ENCODE measurements around the gene PIK3R2. TPM values are rescaled to one million over a fixed set of nuclear protein-coding genes. Genes with fewer than 3 reads are reported as not detected.

The PIK3R2 gene
- total RNA-seq, 1 experiment from 2014 or later: 42.8 TPM

DNA sequence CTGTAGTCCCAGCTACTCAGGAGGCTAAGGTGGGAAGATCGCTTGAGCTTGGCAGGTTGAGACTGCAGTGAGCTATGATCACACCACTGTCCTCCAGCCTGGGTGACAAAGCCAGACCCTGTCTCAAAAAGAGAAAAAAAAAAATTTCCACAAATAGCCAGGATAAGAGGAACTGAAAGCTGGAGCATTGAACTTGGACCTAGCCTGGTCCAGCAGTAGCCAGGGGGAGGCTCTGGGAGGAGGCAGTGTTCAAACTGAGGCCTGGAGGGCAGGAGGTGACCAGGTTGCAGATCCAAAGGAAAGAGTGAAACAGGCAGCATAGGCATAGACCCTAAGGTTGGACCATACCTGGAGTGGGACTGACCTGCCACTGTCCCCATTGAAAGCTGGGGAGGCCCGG is 26.9 kb upstream of the PIK3R2 start:
- Histone ChIP-seq H3K27me3 (ENCODE audit: insufficient read depth, low read length) (no peaks in the 10 kb centered on the region), H2AK5ac (ENCODE audit: insufficient read length, low read length) (no peak overlapping the region), H3K27ac (ENCODE audit: insufficient read length, low read depth, low read length) (no peak overlapping the region), H3K4me1 (ENCODE audit: insufficient read depth, low read length) (no peaks in the 10 kb centered on the region), H4K91ac (ENCODE audit: insufficient read length, low read depth, low read length) (no peak overlapping the region), H2BK15ac (ENCODE audit: low read depth, low read length) (no peak overlapping the region), H2AFZ (ENCODE audit: low read length) (no peak overlapping the region), H4K5ac (ENCODE audit: insufficient read length, low read depth, low read length) (no peak overlapping the region), H3K23me2 (ENCODE audit: insufficient read length, low read depth, low read length, poor library complexity, severe bottlenecking) (no peaks in the 10 kb centered on the region), H3K79me1 (ENCODE audit: insufficient read depth, low read depth, low read length, poor library complexity, severe bottlenecking) (no peaks in the 10 kb centered on the region), H3K18ac (ENCODE audit: insufficient read length, low read depth, low read length) (no peak overlapping the region), H3K4ac (ENCODE audit: low read depth, low read length) (no peak overlapping the region), H4K20me1 (ENCODE audit: control insufficient read depth, insufficient read depth, insufficient read length) (peaks cover 4% of the 10 kb centered on the region), H3K9me3 (ENCODE audit: control insufficient read depth, low read depth, low read length) (no peaks in the 10 kb centered on the region), H3K56ac (ENCODE audit: insufficient read length, low read depth, low read length) (no peak overlapping the region), H3K4me2 (ENCODE audit: insufficient read depth, insufficient read length, low read length) (no peak overlapping the region), H2BK12ac (ENCODE audit: insufficient read length, low read depth, low read length) (no peak overlapping the region), H2BK5ac (ENCODE audit: insufficient read length, low read length) (no peak overlapping the region), H2BK20ac (ENCODE audit: low read depth, low read length, poor library complexity, severe bottlenecking) (no peak overlapping the region), H3K9ac (ENCODE audit: extremely low read depth, insufficient read length, low read length) (no peak overlapping the region), H3K14ac (ENCODE audit: insufficient read depth, low read length) (no peak overlapping the region), H3K79me2 (ENCODE audit: insufficient read depth, low read length) (no peaks in the 10 kb centered on the region), H4K8ac (replicated peaks; ENCODE audit: insufficient read length, low read depth, low read length) (no peak overlapping the region), H2BK120ac (ENCODE audit: low read depth, low read length, poor library complexity, severe bottlenecking) (no peak overlapping the region), H3T11ph (ENCODE audit: low read length) (no peak overlapping the region), H3K23ac (ENCODE audit: insufficient read length, low read depth, low read length) (no peak overlapping the region)
- no peaks in the 10 kb centered on the region for H3K4me1 Mint-ChIP-seq
- peaks cover 12 to 45% (median 44%) of the 10 kb centered on the region in 3 experiments; a peak in 6 of 7 replicates for H3K36me3 Mint-ChIP-seq (ENCODE audit: insufficient read depth in 1 of 3, low read depth in 3 of 3)
- no peak overlapping the region for H3K4me3 Mint-ChIP-seq
- no peaks in the 10 kb centered on the region for H3K27me3 Mint-ChIP-seq (ENCODE audit: low read depth)
- TF ChIP-seq, protein P1, sequence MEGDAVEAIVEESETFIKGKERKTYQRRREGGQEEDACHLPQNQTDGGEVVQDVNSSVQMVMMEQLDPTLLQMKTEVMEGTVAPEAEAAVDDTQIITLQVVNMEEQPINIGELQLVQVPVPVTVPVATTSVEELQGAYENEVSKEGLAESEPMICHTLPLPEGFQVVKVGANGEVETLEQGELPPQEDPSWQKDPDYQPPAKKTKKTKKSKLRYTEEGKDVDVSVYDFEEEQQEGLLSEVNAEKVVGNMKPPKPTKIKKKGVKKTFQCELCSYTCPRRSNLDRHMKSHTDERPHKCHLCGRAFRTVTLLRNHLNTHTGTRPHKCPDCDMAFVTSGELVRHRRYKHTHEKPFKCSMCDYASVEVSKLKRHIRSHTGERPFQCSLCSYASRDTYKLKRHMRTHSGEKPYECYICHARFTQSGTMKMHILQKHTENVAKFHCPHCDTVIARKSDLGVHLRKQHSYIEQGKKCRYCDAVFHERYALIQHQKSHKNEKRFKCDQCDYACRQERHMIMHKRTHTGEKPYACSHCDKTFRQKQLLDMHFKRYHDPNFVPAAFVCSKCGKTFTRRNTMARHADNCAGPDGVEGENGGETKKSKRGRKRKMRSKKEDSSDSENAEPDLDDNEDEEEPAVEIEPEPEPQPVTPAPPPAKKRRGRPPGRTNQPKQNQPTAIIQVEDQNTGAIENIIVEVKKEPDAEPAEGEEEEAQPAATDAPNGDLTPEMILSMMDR (conservative IDR thresholded peaks at IDR 0.05): no peak
- no CpG with 5 or more reads among the region's 2 CpGs for WGBS (ENCODE audit: extremely low coverage, insufficient read length, low lambda C conversion rate)
- DNase-seq: no peak
- no peaks in the 10 kb centered on the region for H3K9me3 Mint-ChIP-seq
- no peak overlapping the region; a peak in 2 of 7 replicates for H3K27ac Mint-ChIP-seq

All from H9 (cell line).